Measurements from ENCODE around the gene SLC25A11. TPM values are rescaled to one million over a fixed set of nuclear protein-coding genes. Genes with fewer than 3 reads are reported as not detected.

SLC25A11 gene
- total RNA-seq, 2 experiments from 2014 or later: 70.5 to 72.5 TPM

GRCh38 chr17:4950075-4950745 lies 10.4 kb upstream of the SLC25A11 start:
- DNase-seq: peak; percentile 58
- Mint-ChIP-seq H3K9me3 (no peaks in the 10 kb centered on the region), H3K27me3 (no peaks in the 10 kb centered on the region), H3K27ac (peak overlapping the region; percentile 97), H3K36me3 (peaks cover 24% of the 10 kb centered on the region), H3K4me1 (ENCODE audit: low read depth) (peaks cover 29% of the 10 kb centered on the region), H3K4me3 (peak overlapping the region; percentile 88)
- CTCF ChIA-PET: interaction anchor here (0.6 to 1.0 kb wide), 2 partner anchors 17 to 112 kb away, joined by 3 read pairs; no protein-coding TSS in a partner anchor
- POLR2A ChIA-PET: interaction anchor here (0.5 to 21.0 kb wide), 7 partner anchors 9 to 104 kb away, joined by 3 to 346 read pairs (median 3); partner anchors contain the start of genes C17orf107, RNF167, SLC25A11 and SPAG7
- intact Hi-C loops (cut with micrococcal nuclease): no loop called here

GRCh38 chr17:4949321-4950074 lies 9.7 kb upstream of the SLC25A11 start:
- peak; percentile 85 for DNase-seq

GRCh38 chr17:4948931-4949320 lies 9.1 kb upstream of the SLC25A11 start:
- no peaks in the 10 kb centered on the region for H3K27me3 Mint-ChIP-seq
- H3K4me3 Mint-ChIP-seq: peak overlapping the region; percentile 90
- H3K4me1 Mint-ChIP-seq (ENCODE audit: low read depth): peaks cover 41% of the 10 kb centered on the region
- CTCF ChIA-PET: interaction anchor here (1.1 kb wide), 1 partner anchor 17 kb away, joined by 3 read pairs; no protein-coding TSS in a partner anchor
- H3K27ac Mint-ChIP-seq: peak overlapping the region; percentile 95
- POLR2A ChIA-PET: interaction anchor here (0.6 to 21.0 kb wide), 6 partner anchors 10 to 49 kb away, joined by 3 to 346 read pairs (median 12); partner anchors contain the start of genes C17orf107, CAMTA2, RNF167 and SLC25A11
- intact Hi-C loops (cut with micrococcal nuclease): loop anchor here (1.0 to 10.0 kb wide), 7 partner anchors 9 to 804 kb away; partner anchors contain the start of genes CYB5D2, DERL2, INCA1 and KIF1C
- no peaks in the 10 kb centered on the region for H3K9me3 Mint-ChIP-seq
- H3K36me3 Mint-ChIP-seq: peaks cover 36% of the 10 kb centered on the region
- DNase-seq: peak; percentile 85

More at GRCh38 chr17:4949321-4950074, 9.7 kb upstream of the SLC25A11 start:
- Mint-ChIP-seq H3K9me3 (no peaks in the 10 kb centered on the region), H3K27ac (peak overlapping the region; percentile 95), H3K36me3 (peaks cover 31% of the 10 kb centered on the region), H3K27me3 (no peaks in the 10 kb centered on the region), H3K4me1 (ENCODE audit: low read depth) (peaks cover 36% of the 10 kb centered on the region), H3K4me3 (peak overlapping the region; percentile 90)
- ChIA-PET CTCF (interaction anchor here (1.0 to 1.1 kb wide), 2 partner anchors 16 to 18 kb away, joined by 3 read pairs; no protein-coding TSS in a partner anchor), POLR2A (interaction anchor here (0.5 to 21.0 kb wide), 7 partner anchors 10 to 50 kb away, joined by 3 to 346 read pairs (median 3); partner anchors contain the start of genes C17orf107, RNF167, SLC25A11 and SPAG7)
- intact Hi-C loops (cut with micrococcal nuclease): loop anchor here (1.0 to 10.0 kb wide), 5 partner anchors 48 to 805 kb away; partner anchors contain the start of genes CYB5D2, DERL2, INCA1 and KIF1C

- POLR2A ChIA-PET: interaction anchor here (0.6 to 21.0 kb wide), 7 partner anchors 9 to 49 kb away, joined by 3 to 346 read pairs (median 10); partner anchors contain the start of genes C17orf107, CAMTA2, INCA1 and KIF1C
- peaks cover 44% of the 10 kb centered on the region for H3K4me1 Mint-ChIP-seq (ENCODE audit: low read depth)
- CTCF ChIA-PET: interaction anchor here (1.1 kb wide), 1 partner anchor 17 kb away, joined by 3 read pairs; no protein-coding TSS in a partner anchor
- no peaks in the 10 kb centered on the region for H3K9me3 Mint-ChIP-seq
- H3K4me3 Mint-ChIP-seq: peak within 1 kb of the TSS; percentile 90
- DNase-seq: peak; percentile 95
- H3K27me3 Mint-ChIP-seq: no peaks in the 10 kb centered on the region
- H3K27ac Mint-ChIP-seq: peak within 1 kb of the TSS; percentile 95
- H3K36me3 Mint-ChIP-seq: peaks cover 38% of the 10 kb centered on the region
- intact Hi-C loops (cut with micrococcal nuclease): loop anchor here (1.0 to 10.0 kb wide), 6 partner anchors 8 to 804 kb away; partner anchors contain the start of genes CYB5D2, DERL2, MED11 and MIS12
These were observed 8.5 kb upstream of the SLC25A11 start, which contains the start of gene PFN1 for GRCh38 chr17:4948166-4948930. Gene PFN1 (minus strand): TSS chr17:4948530. CDS start chr17:4948394, 136 bp downstream.

GRCh38 chr17:4947411-4948165 lies 7.7 kb upstream of the SLC25A11 start:
- peaks cover 45% of the 10 kb centered on the region for H3K36me3 Mint-ChIP-seq
- peak; percentile 87 for DNase-seq
- intact Hi-C loops (cut with micrococcal nuclease): loop anchor here (1.0 to 10.0 kb wide), 6 partner anchors 7 to 803 kb away; partner anchors contain the start of genes CYB5D2, DERL2, MED11 and MIS12
- ChIA-PET CTCF (interaction anchor here (2.3 kb wide), 1 partner anchor 19 kb away, joined by 10 read pairs; the partner anchor contains the start of gene SPAG7), POLR2A (interaction anchor here (1.1 to 21.0 kb wide), 5 partner anchors 8 to 50 kb away, joined by 5 to 346 read pairs (median 13); partner anchors contain the start of genes C17orf107, CAMTA2, INCA1 and KIF1C)
- peak overlapping the region; percentile 95 for H3K27ac Mint-ChIP-seq
- peaks cover 52% of the 10 kb centered on the region for H3K4me1 Mint-ChIP-seq (ENCODE audit: low read depth)
- no peaks in the 10 kb centered on the region for H3K9me3 Mint-ChIP-seq
- H3K27me3 Mint-ChIP-seq: no peaks in the 10 kb centered on the region
- peak overlapping the region; percentile 90 for H3K4me3 Mint-ChIP-seq

- ChIA-PET CTCF (interaction anchor here (2.3 kb wide), 1 partner anchor 20 kb away, joined by 10 read pairs; the partner anchor contains the start of gene SPAG7), POLR2A (interaction anchor here (1.8 to 21.0 kb wide), 4 partner anchors 8 to 47 kb away, joined by 10 to 346 read pairs (median 38); partner anchors contain the start of genes C17orf107, CAMTA2, RNF167 and SLC25A11)
- Mint-ChIP-seq H3K4me1 (ENCODE audit: low read depth) (peaks cover 57% of the 10 kb centered on the region), H3K36me3 (peaks cover 51% of the 10 kb centered on the region), H3K27me3 (no peaks in the 10 kb centered on the region), H3K9me3 (no peaks in the 10 kb centered on the region), H3K4me3 (peak overlapping the region; percentile 90), H3K27ac (peak overlapping the region; percentile 95)
- DNase-seq: no peak
- intact Hi-C loops (cut with micrococcal nuclease): loop anchor here (5.0 to 10.0 kb wide), 4 partner anchors 215 to 802 kb away; partner anchors contain the start of genes CYB5D2, DERL2, MED11 and MIS12
These were observed 7.2 kb upstream of the SLC25A11 start for GRCh38 chr17:4947010-4947410.

- peak overlapping the region; percentile 95 for H3K27ac Mint-ChIP-seq
- POLR2A ChIA-PET: interaction anchor here (1.3 to 21.0 kb wide), 4 partner anchors 13 to 46 kb away, joined by 3 to 346 read pairs (median 8); partner anchors contain the start of genes C17orf107 and SPAG7
- no peak for DNase-seq
- H3K27me3 Mint-ChIP-seq: no peaks in the 10 kb centered on the region
- intact Hi-C loops (cut with micrococcal nuclease): loop anchor here (5.0 to 10.0 kb wide), 4 partner anchors 214 to 802 kb away; partner anchors contain the start of genes CYB5D2, DERL2, MED11 and MIS12
- H3K4me3 Mint-ChIP-seq: peak overlapping the region; percentile 90
- peaks cover 57% of the 10 kb centered on the region for H3K36me3 Mint-ChIP-seq
- H3K9me3 Mint-ChIP-seq: no peaks in the 10 kb centered on the region
- H3K4me1 Mint-ChIP-seq (ENCODE audit: low read depth): peaks cover 58% of the 10 kb centered on the region
- CTCF ChIA-PET: interaction anchor here (2.3 kb wide), 1 partner anchor 20 kb away, joined by 10 read pairs; the partner anchor contains the start of gene SPAG7
These were observed 6.6 kb upstream of the SLC25A11 start for GRCh38 chr17:4946312-4946976.

- ChIA-PET CTCF (interaction anchor here (2.3 kb wide), 1 partner anchor 21 kb away, joined by 10 read pairs; the partner anchor contains the start of gene SPAG7), POLR2A (interaction anchor here (1.2 to 21.0 kb wide), 5 partner anchors 13 to 46 kb away, joined by 3 to 346 read pairs (median 4); partner anchors contain the start of genes C17orf107 and SPAG7)
- DNase-seq: no peak
- no peaks in the 10 kb centered on the region for H3K9me3 Mint-ChIP-seq
- intact Hi-C loops (cut with micrococcal nuclease): loop anchor here (5.0 to 10.0 kb wide), 4 partner anchors 214 to 801 kb away; partner anchors contain the start of genes CYB5D2, DERL2, MED11 and MIS12
- H3K27ac Mint-ChIP-seq: peak overlapping the region; percentile 95
- peaks cover 56% of the 10 kb centered on the region for H3K4me1 Mint-ChIP-seq (ENCODE audit: low read depth)
- no peaks in the 10 kb centered on the region for H3K27me3 Mint-ChIP-seq
- peaks cover 62% of the 10 kb centered on the region for H3K36me3 Mint-ChIP-seq
- H3K4me3 Mint-ChIP-seq: peak overlapping the region; percentile 90
These were observed 6.1 kb upstream of the SLC25A11 start for GRCh38 chr17:4945944-4946280.

GRCh38 chr17:4945176-4945943 lies 5.5 kb upstream of the SLC25A11 start:
- intact Hi-C loops (cut with micrococcal nuclease): loop anchor here (5.0 to 10.0 kb wide), 4 partner anchors 213 to 801 kb away; partner anchors contain the start of genes CYB5D2, DERL2, MED11 and MIS12
- Mint-ChIP-seq H3K27ac (peak overlapping the region; percentile 95), H3K9me3 (no peaks in the 10 kb centered on the region), H3K27me3 (no peaks in the 10 kb centered on the region), H3K4me3 (peak overlapping the region; percentile 90), H3K4me1 (ENCODE audit: low read depth) (peaks cover 52% of the 10 kb centered on the region), H3K36me3 (peaks cover 66% of the 10 kb centered on the region)
- CTCF ChIA-PET: interaction anchor here (2.3 kb wide), 1 partner anchor 21 kb away, joined by 10 read pairs; the partner anchor contains the start of gene SPAG7
- DNase-seq: peak; percentile 94
- POLR2A ChIA-PET: interaction anchor here (1.1 to 21.0 kb wide), 7 partner anchors 8 to 45 kb away, joined by 3 to 346 read pairs (median 4); partner anchors contain the start of genes C17orf107 and SPAG7

Measured in activated CD4-positive, alpha-beta memory T cell treated with anti-CD3 and anti-CD28 coated beads for 36 hours (primary cell).